ENCODE data around the gene AJM1.
"Not testable (repeated sequence)": the region's sequence is repeated elsewhere in the genome, so short reads cannot be mapped to it uniquely, and the experiment has no call there.

Gene AJM1

DNA sequence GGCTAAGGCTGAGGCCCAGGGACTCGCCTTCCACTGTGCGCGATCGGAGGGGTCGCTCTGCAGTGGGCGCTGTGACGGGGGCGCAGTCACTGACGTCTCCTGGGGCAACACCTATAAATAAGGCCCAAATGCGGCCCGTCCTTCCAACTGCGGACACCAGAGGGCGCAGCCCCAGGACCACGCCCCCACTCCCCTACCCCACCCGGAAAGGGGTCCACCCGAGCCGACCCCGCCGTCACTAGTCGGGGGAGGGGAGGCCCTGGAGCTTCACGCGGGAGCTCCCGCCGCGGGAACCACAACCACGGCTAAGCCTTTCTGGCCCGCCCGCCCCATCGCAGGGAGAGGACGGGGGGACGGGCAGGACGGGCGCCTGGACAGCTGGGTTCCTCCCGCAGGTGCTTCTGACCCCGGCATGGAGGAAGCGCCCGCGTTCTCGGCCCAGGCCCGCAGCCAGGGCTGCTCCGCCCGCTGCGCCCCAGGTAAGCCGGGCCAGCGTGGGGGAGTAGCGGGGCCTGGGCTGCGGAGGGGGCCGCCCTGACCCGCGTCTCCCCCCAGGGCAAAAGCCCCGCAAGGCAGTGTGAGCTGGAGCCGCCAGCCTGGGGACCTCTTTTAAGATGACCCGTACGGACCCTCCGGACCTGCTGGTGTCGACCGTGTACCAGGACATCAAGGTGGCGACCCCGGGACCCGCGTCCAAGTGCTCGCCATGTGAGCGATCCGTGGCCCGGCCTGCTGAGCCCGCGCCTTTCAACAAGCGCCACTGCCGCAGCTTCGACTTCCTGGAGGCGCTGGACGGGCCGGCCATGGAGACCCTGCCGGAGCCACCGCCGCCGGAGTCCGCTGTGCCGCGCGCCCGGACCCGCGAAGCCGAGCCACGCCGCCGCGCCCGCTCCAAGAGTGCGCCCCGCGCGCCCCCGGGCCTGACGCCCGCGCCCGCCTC, 1.8 kb downstream of the AJM1 start:
- TF ChIP-seq CTCF (IDR thresholded peaks at IDR 0.05; ENCODE audit: unreplicated experiment in 3 of 3), result peak; percentile 50 to 69 (median 57)
- peaks cover 25% of the 10 kb centered on the region for H3K4me1 Mint-ChIP-seq
- peak overlapping the region in 1 of 3 experiments; percentile 48 for H3K4me3 Mint-ChIP-seq
- not testable (repeated sequence) for H3K9me3 Mint-ChIP-seq; H3K27ac Mint-ChIP-seq; H3K36me3 Mint-ChIP-seq (ENCODE audit: low read depth); H3K27me3 Mint-ChIP-seq (ENCODE audit: low read depth)

DNA sequence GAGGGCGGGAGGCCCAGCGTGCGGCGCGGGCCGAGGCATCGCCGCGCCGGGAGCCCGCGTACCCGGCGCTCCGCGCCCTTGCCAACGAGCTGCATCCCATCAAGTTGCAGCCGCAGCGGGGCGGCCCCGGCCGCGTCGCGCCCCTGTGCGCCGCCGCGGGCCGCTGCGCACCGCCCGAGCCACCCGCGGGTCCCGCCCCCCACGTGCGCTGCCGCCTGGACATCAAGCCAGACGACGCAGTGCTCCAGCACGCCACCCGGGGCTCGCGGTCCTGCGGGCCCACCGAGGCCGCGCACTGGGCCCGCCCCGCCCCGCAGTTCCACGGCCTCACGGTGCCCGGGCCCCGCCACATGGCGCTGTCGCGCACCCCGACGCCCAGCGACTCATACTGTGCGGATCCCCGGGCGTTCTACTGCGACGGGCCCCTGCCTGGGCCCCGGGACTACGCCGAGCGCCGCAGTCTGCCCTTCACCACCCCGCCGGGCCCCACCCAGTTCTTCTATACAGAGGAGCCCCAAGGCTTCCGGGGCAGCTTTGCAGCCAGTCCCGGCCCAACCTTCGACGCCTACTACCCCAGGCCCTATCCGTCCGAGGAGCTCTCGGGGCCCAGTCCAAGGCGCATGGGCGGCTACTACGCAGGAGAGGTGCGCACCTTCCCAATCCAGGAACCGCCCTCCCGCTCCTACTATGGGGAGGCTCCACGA, 2.6 kb downstream of the AJM1 start:
- TF ChIP-seq CTCF (IDR thresholded peaks at IDR 0.05; ENCODE audit: unreplicated experiment in 3 of 3), result no peak
- Mint-ChIP-seq H3K4me1 (peaks cover 22% of the 10 kb centered on the region), H3K9me3 (no peaks in the 10 kb centered on the region), H3K27me3 (ENCODE audit: low read depth) (no peaks in the 10 kb centered on the region), H3K27ac (no peak overlapping the region), H3K36me3 (ENCODE audit: low read depth) (no peaks in the 10 kb centered on the region), H3K4me3 (no peak overlapping the region)

DNA sequence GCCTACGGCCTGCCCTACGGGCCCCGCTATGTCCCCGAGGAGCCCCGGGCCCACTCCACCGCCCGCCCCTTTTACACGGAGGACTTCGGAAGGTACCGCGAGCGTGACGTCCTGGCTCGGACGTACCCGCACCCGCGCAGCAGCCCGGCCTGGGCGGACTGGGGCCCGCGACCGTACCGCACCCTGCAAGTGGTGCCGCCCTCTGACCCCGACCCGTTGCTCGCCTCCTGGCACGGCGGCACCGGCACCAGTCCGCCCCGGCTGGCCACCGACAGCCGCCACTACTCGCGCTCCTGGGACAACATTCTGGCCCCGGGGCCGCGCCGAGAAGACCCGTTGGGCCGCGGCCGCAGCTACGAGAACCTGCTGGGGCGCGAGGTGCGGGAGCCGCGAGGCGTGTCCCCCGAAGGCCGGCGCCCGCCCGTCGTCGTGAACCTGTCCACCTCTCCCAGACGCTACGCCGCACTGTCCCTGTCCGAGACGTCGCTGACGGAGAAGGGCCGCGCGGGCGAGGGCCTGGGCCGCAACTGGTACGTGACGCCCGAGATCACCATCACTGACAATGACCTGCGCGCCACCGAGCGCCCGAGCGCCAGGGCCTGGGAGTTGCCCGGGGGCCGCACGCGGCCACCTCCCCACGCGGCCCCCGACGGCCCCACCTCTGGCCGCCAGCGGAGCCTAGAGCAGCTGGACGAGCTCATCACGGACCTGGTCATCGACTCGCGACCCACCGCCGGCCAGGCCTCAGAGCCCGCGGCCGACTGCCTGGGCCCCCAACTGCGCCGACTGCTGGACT, 3.4 kb downstream of the AJM1 start:
- Mint-ChIP-seq H3K4me1 (peaks cover 15% of the 10 kb centered on the region), H3K4me3 (no peak overlapping the region), H3K27ac (no peak overlapping the region), H3K36me3 (ENCODE audit: low read depth) (no peaks in the 10 kb centered on the region), H3K27me3 (ENCODE audit: low read depth) (no peaks in the 10 kb centered on the region), H3K9me3 (no peaks in the 10 kb centered on the region)
- no peak for TF ChIP-seq CTCF (IDR thresholded peaks at IDR 0.05; ENCODE audit: unreplicated experiment in 3 of 3)

DNA sequence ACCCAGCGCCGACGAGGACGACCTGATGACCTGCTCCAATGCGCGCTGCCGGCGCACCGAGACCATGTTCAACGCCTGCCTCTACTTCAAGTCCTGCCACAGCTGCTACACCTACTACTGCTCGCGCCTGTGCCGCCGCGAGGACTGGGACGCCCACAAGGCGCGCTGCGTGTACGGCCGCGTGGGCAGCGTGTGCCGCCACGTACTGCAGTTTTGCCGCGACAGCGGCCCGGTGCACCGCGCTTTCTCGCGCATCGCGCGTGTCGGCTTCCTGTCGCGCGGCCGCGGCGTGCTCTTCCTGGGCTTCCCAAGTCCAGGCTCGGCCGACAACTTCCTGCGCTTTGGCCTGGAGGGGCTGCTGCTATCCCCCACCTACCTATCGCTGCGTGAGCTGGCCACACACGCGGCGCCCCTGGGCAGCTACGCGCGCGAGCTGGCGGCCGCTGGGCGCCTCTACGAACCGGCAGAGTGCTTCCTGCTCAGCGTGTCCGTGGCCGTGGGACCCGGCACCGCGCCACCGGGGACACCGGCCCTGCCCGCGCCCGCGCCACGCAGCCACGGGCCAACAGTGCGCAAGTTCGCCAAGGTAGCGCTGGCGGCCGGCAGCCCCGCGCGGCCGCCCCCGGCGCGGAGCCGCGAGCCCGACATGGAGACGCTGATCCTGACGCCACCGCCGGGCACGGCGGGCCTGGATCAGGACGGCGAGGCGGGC, 4.3 kb downstream of the AJM1 start:
- Mint-ChIP-seq H3K27me3 (ENCODE audit: low read depth) (no peaks in the 10 kb centered on the region), H3K27ac (peak overlapping the region in 2 of 3 experiments; percentile 97), H3K4me3 (no peak overlapping the region), H3K4me1 (peaks cover 7% of the 10 kb centered on the region), H3K36me3 (ENCODE audit: low read depth) (no peaks in the 10 kb centered on the region), H3K9me3 (no peaks in the 10 kb centered on the region)
- no peak for TF ChIP-seq CTCF (IDR thresholded peaks at IDR 0.05; ENCODE audit: unreplicated experiment in 3 of 3)

- no peaks in the 10 kb centered on the region for H3K9me3 Mint-ChIP-seq
- TF ChIP-seq CTCF (IDR thresholded peaks at IDR 0.05; ENCODE audit: unreplicated experiment in 3 of 3), result no peak
- peak overlapping the region; percentile 94 to 97 (median 97) for H3K27ac Mint-ChIP-seq
- peaks cover under 1% of the 10 kb centered on the region for H3K4me1 Mint-ChIP-seq
- H3K27me3 Mint-ChIP-seq (ENCODE audit: low read depth), result no peaks in the 10 kb centered on the region
- H3K4me3 Mint-ChIP-seq, result peak overlapping the region; percentile 95 to 97 (median 96)
- no peaks in the 10 kb centered on the region for H3K36me3 Mint-ChIP-seq (ENCODE audit: low read depth)
Measured at GRCh38 chr9:136847088-136847825, 5.0 kb downstream of the AJM1 start.
